ENCODE data around the gene EVC2. TPM values are rescaled to one million over a fixed set of nuclear protein-coding genes. Genes with fewer than 3 reads are reported as not detected.

EVC2 gene
- total and polyA plus RNA-seq, 2 of the 4 experiments (the other 2 are of a cell fraction), result 2.7 to 5.9 TPM

DNA sequence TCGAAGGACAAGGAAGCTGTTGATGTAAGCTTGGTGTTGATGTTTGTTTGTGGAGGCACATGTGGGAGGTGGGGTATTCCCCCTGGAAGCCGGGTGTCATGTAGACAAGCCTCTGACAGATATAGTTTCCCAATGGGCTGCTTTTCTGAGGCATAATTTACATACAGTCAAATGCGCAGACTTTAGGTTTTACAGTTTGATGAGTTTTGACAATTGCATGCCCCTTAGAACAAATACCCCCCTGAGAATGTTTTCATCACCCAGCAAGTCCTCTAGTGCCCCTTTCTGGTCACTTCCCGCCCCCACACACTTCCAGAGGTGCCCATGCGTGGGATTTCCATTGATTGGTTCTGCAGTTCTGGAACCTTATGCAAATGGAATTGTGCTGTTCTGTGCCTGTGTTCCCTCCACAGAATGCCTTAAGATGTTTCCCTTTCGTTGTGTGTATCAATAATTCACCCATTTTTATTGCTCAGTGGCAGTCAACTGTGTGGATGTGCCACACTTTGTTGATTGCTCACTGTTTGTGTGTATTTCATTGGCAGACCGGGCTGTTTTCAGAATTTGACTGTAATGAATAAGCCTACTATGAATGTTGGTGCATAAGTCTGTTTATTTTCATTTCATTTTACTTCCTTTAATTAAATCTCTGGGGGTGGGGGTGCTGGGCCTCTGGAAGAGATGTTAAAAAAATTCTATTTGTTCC, 11.1 kb upstream of the EVC2 start:
- Histone ChIP-seq H2BK20ac (ENCODE audit: low read depth, low read length) (no peak overlapping the region), H2AFZ (replicated peaks; ENCODE audit: low read length, poor library complexity) (no peak overlapping the region), H3K14ac (replicated peaks; ENCODE audit: low read depth, low read length) (0 out of 2 replicates have a peak overlapping the region, but pooled peaks have one; percentile 40), H4K5ac (ENCODE audit: low read depth, low read length) (no peak overlapping the region), H2AK9ac (replicated peaks; ENCODE audit: low read depth, low read length, poor library complexity) (no peak overlapping the region), H4K20me1 (ENCODE audit: insufficient read depth, low read length) (peaks cover 65% of the 10 kb centered on the region), H3K79me1 (ENCODE audit: low read depth in 1 of 2, low read length in 2 of 2) (peaks cover 37 to 82% of the 10 kb centered on the region in 2 experiments), H3K4me3 (ENCODE audit: insufficient read depth, low read depth, low read length) (no peak overlapping the region), H4K8ac (ENCODE audit: low read depth in 2 of 2, low read length in 2 of 2) (peak overlapping the region in 1 of 2 experiments; percentile 39; a peak in 1 of 4 replicates), H3K18ac (ENCODE audit: low read depth, low read length) (peak overlapping the region; percentile 6; the same call in 1 of the 2 replicates), H4K91ac (ENCODE audit: insufficient read depth, low read depth, low read length) (peak overlapping the region; percentile 31; the same call in 1 of the 2 replicates), H3K27ac (ENCODE audit: insufficient read depth, low read length) (no peak overlapping the region), H2BK120ac (ENCODE audit: low read depth, low read length) (no peak overlapping the region; the same call in 1 of the 2 replicates), H3K4me1 (ENCODE audit: control insufficient read depth, insufficient read depth, low read length) (peaks cover 22% of the 10 kb centered on the region), H3K56ac (ENCODE audit: extremely low read depth, insufficient read depth, low read length) (no peak overlapping the region), H3K9ac (ENCODE audit: low read depth, low read length) (no peak overlapping the region), H2BK5ac (ENCODE audit: low read depth, low read length, poor library complexity, severe bottlenecking) (no peak overlapping the region), H2BK15ac (ENCODE audit: low read depth, low read length) (no peak overlapping the region), H3K4ac (ENCODE audit: low read depth, low read length) (peak overlapping the region; percentile 63), H3K4me2 (ENCODE audit: low read depth, low read length) (peak overlapping the region; percentile 10; the same call in 1 of the 2 replicates), H3K23ac (ENCODE audit: low read depth, low read length) (peak overlapping the region; percentile 2; the same call in 1 of the 2 replicates), H3K27me3 (ENCODE audit: control insufficient read depth, insufficient read depth, low read length) (no peaks in the 10 kb centered on the region), H3K9me1 (ENCODE audit: insufficient read depth, low read length) (peaks cover 32% of the 10 kb centered on the region), H3K36me3 (ENCODE audit: control insufficient read depth, insufficient read depth, low read length) (peaks cover 23% of the 10 kb centered on the region), H3K9me3 (ENCODE audit: control insufficient read depth, insufficient read depth, low read length) (peaks cover 3% of the 10 kb centered on the region; the same call in 1 of the 2 replicates), H2AK5ac (ENCODE audit: low read depth, low read length) (peak overlapping the region; percentile 44; the same call in 1 of the 2 replicates)
- 100% methylated on average over 1 of the region's 7 CpGs; no CpG with 5 or more reads in 1 of the 2 experiments for WGBS, 2 experiments (ENCODE audit: extremely low coverage in 2 of 2, insufficient read length in 1 of 2)
- no TSS peak for BruUV-seq (replicated peaks)
- TF ChIP-seq CTCF (conservative IDR thresholded peaks at IDR 0.05; ENCODE audit: low read depth, low read length) (0 out of 2 replicates have a peak, but pooled peaks have one; percentile 2), RAD21 (IDR thresholded peaks at IDR 0.05; ENCODE audit: low read length) (no peak), RFX5 (IDR thresholded peaks at IDR 0.05; ENCODE audit: low read depth, low read length) (no peak)
- in situ Hi-C loops (cut with MboI; ENCODE audit: low sequenced_read_pairs), result no loop called here
- ChIA-PET POLR2A (ENCODE audit: unreplicated experiment) (no interaction called here), CTCF (no interaction called here)
- dilution Hi-C loops (cut with HindIII; ENCODE audit: low sequenced_read_pairs, unreplicated experiment), result no loop called here
- ATAC-seq (ENCODE audit: low read depth), result peak; percentile 24
- intact Hi-C loops (cut with micrococcal nuclease), result no loop called here
- DNase-seq, result peak; percentile 26

All from IMR-90 (cell line).